BLaER1 treated with 17β-estradiol and CSF1 and Interleukin-3, amounts not matched to agents 10 nM and 100 nM (cell line): Measurements from ENCODE around the gene ZNF692.
"Not testable (repeated sequence)": the region's sequence is repeated elsewhere in the genome, so short reads cannot be mapped to it uniquely, and the experiment has no call there.

Source experiments
- H3K27ac ChIP-seq, 11 experiments: shearing (Covaris generic); formaldehyde crosslinking; 2 replicates each; pipeline ENCODE4 v1.8.1; 2022
- H3K27me3 ChIP-seq, 11 experiments: shearing (Covaris generic); formaldehyde crosslinking; 2 replicates each; pipeline ENCODE4 v1.8.1; 2022
- H3K36me3 ChIP-seq, 11 experiments: shearing (Covaris generic); formaldehyde crosslinking; 2 replicates each; pipeline ENCODE4 v1.8.1; 2022
- H3K4me1 ChIP-seq, 10 experiments: shearing (Covaris generic); formaldehyde crosslinking; 2 replicates each; pipeline ENCODE4 v1.8.1; 2022
- H3K4me2 ChIP-seq, 11 experiments: shearing (Covaris generic); formaldehyde crosslinking; 2 replicates each; pipeline ENCODE4 v1.8.1; 2022
- H3K4me3 ChIP-seq, 10 experiments: shearing (Covaris generic); formaldehyde crosslinking; 2 replicates each; pipeline ENCODE4 v1.8.1; 2022
- H3K9ac ChIP-seq, 11 experiments: shearing (Covaris generic); formaldehyde crosslinking; 2 replicates each; pipeline ENCODE4 v1.8.1; 2022
- H3K9me3 ChIP-seq, 11 experiments: shearing (Covaris generic); formaldehyde crosslinking; replicated peaks in 1 of 11; 2 replicates each; pipeline ENCODE4 v1.8.1; 2022
- H4K20me1 ChIP-seq, 11 experiments: shearing (Covaris generic); formaldehyde crosslinking; 2 replicates each; pipeline ENCODE4 v1.8.1; 2022
- Cebpa-rat ChIP-seq, 11 experiments: shearing (Covaris generic); IDR thresholded peaks; 2 replicates each; pipeline ENCODE4 v1.8.1; 2022

Gene ZNF692

DNA sequence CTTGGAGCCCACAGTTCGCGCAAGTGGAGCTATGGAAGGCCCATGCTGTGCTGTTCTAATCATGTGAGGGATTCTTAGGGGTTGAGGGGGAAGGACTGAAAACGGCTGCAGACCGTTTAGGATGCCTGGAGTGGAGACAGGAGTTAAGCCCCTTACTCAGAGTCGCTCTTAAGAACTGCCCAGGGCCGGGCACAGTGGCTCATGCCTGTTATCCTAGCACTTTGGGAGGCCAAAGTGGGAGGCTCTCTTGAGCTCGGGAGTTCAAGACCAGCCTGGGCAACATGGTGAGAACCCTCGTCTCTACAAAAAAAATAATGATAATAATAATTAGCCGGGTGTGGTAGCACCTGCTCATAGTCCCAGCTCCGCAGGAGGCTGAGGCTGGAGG, 19.7 kb downstream of the ZNF692 start:
- Histone ChIP-seq H3K27me3 (no peaks in the 10 kb centered on the region), H3K4me1 (peaks cover 60 to 67% (median 62%) of the 10 kb centered on the region in 10 experiments), H3K9me3 (no peaks in the 10 kb centered on the region), H3K4me2 (peak overlapping the region; percentile 89 to 98 (median 94)), H4K20me1 (peaks cover 12 to 48% (median 32%) of the 10 kb centered on the region in 11 experiments; a peak in 17 of 22 replicates), H3K4me3 (peak overlapping the region; percentile 74 to 98 (median 91)), H3K9ac (peak overlapping the region; percentile 88 to 99 (median 96)), H3K36me3 (peaks cover 0 to 23% (median 12%) of the 10 kb centered on the region in 11 experiments; a peak in 18 of 22 replicates), H3K27ac (peak overlapping the region; percentile 89 to 100 (median 96))
- no peak for TF ChIP-seq Cebpa-rat (IDR thresholded peaks at IDR 0.05)

DNA sequence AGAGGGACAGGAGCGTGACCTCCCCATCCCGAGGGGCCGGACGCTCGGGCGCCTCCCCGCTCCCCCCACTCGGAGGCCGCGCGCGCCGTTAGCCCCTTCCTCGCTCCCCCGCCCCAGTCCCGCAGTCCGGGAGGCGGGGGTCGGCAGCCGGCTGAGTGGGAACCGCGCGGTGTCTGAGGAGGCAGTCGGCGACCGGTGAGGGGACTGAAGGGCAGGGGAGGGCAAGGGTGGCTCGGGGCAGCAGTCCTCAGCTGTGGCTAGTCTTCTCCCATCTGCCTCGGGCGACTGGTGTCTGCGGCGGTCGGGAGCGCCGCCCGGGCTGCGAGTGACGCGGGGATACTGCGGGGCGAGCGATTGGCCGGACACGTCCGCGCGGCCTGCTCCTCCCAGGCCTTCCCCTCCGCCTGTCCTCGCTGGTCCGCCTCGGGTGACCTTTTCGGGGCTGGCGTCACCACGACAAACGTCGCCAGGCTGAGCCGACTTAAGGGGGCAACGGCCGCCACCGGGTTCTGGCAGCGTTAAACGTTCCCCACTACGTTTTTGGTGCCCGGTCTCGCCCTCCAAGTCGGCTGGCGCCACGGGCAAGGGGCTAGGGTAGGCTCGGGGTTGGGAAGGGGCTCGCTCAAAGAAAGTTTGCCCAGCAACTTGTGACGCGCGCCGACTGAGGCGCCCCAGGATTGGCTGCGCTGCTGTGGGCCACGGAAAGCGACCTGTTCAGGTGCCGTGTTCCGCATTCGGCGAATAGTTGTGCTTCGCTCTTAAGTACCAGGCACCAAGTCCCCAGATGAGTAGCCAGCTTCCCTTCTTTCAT, 20.3 kb downstream of the ZNF692 start:
- peak overlapping the region; percentile 89 to 100 (median 96) for H3K27ac ChIP-seq
- no peaks in the 10 kb centered on the region for H3K27me3 ChIP-seq
- no peak for TF ChIP-seq Cebpa-rat (IDR thresholded peaks at IDR 0.05)
- peaks cover 0 to 17% (median 9%) of the 10 kb centered on the region in 11 experiments; a peak in 8 of 22 replicates for H3K36me3 ChIP-seq
- no peaks in the 10 kb centered on the region for H3K9me3 ChIP-seq
- H3K4me2 ChIP-seq = peak overlapping the region; percentile 89 to 98 (median 94)
- peak overlapping the region; percentile 88 to 99 (median 96) for H3K9ac ChIP-seq
- peaks cover 12 to 44% (median 31%) of the 10 kb centered on the region in 11 experiments; a peak in 17 of 22 replicates for H4K20me1 ChIP-seq
- peak overlapping the region; percentile 74 to 98 (median 91) for H3K4me3 ChIP-seq
- H3K4me1 ChIP-seq = peaks cover 62 to 72% (median 67%) of the 10 kb centered on the region in 10 experiments

DNA sequence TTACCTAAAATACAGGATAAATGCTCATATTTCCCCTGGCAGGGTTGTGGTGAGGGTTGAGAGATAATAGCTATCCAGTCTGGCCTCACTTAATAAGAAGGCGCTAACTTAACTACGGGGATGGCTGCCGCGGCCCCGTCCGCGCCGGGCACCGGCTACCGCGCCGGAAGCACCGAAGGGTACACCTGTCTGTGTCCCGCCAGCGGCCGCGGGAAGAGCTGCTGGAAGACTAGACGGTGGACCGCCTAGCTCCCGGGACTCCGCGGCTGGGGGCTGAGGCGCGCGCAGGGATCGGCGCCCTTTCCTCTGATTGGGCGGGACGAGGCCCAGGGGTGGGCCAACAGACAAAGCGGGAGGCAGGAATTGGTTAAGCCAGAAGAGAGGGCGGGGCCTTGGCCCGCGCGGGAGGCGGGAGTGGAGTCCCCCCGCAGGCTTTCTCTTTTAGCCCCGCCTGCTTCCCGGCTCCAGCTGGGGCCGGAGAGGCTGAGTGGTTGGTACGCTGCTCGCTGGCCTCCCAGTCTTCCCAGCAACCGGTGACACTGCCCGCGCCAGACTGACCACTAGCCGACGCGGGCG, 21.0 kb downstream of the ZNF692 start, which contains the start of gene ZNF672:
Gene ZNF672, plus strand, starts transcription at position 444 of the 576 bp plus-strand sequence. CDS start 9,051 bp downstream, outside the sequence.
- H3K9ac ChIP-seq = peak within 1 kb of the TSS; percentile 88 to 99 (median 96)
- H3K4me1 ChIP-seq = peaks cover 59 to 67% (median 65%) of the 10 kb centered on the region in 10 experiments
- H3K4me3 ChIP-seq = peak within 1 kb of the TSS; percentile 74 to 98 (median 91)
- peaks cover 0 to 10% (median 4%) of the 10 kb centered on the region in 11 experiments; a peak in 7 of 22 replicates for H3K36me3 ChIP-seq
- H3K27me3 ChIP-seq = no peaks in the 10 kb centered on the region
- peak within 1 kb of the TSS; percentile 90 to 98 (median 94) for H3K4me2 ChIP-seq
- no peak for TF ChIP-seq Cebpa-rat (IDR thresholded peaks at IDR 0.05)
- peak within 1 kb of the TSS; percentile 89 to 100 (median 96) for H3K27ac ChIP-seq
- no peaks in the 10 kb centered on the region for H3K9me3 ChIP-seq
- H4K20me1 ChIP-seq = peaks cover 8 to 37% (median 24%) of the 10 kb centered on the region in 11 experiments; a peak in 17 of 22 replicates

DNA sequence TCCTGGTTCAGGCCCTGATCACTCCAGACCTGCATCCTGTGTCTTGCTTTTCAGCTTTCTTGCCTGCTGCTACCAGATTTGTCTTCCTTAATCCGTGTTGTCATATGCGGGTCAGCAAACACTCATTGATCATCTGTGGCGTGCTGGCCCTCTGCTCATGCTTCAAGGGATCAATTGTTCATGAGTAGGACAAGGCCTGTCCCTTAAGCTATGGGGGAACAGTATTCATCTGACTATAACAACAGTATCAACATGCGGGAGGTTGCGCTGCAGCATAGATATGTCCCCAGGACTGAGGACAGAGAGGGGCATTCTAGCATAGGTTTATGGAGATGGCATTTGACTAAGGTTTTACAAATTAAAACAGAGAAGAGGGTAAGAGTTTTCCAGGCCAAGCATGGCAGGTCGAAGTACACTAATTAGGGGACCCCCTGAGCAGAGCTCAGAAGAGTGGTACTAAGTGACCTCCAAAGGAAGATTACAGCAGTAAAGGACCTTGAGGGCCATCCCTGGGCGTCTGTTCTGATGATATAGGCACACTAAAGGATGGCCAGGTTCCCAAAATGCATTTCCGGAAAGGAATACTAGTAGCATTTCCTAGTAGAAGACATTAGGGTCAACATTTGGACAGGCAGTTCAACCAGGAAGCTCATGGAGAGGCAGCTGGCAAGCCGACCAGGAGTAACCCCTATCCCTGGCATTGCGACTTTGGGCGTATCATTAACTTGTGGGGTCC, 21.7 kb downstream of the ZNF692 start:
- Histone ChIP-seq H4K20me1 (peaks cover 1 to 31% (median 18%) of the 10 kb centered on the region in 11 experiments; a peak in 17 of 22 replicates), H3K9me3 (no peaks in the 10 kb centered on the region), H3K27ac (peak overlapping the region; percentile 75 to 100 (median 95))

DNA sequence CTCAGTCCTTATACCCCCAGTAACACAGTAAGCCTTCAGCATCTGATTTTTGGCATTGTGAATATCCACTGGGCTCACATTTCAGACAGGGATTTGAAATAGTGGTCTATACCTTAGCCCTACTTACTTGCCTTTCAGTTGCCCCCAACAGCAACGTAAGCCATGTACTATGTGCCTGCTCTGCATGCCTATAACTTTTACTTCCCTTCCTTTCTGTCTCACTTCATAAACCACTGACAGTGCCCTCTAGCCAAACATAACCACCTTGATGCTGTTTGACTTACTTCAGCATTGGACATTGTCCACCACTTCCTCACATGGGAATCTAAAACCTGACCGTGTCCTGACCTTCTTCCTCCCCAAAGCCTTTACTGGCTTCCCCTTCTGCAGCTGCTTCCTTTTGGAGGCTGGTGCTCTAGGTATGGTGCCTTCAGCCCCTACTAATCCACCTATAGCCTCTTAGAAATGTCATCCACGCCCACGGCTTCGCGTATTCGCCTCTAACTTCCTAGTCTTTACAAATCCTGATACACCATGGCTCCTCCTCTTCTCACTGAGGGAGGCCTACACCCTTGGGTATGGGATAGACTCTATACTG, 24.4 kb downstream of the ZNF692 start:
- Histone ChIP-seq H3K9me3 (peaks cover 0 to 8% (median 0%) of the 10 kb centered on the region in 11 experiments; a peak in 2 of 22 replicates), H3K4me2 (peak overlapping the region; percentile 24 to 70 (median 56))

More for the DNA sequence above, 21.7 kb downstream of the ZNF692 start:
- H3K4me1 ChIP-seq = peaks cover 52 to 61% (median 59%) of the 10 kb centered on the region in 10 experiments
- H3K4me3 ChIP-seq = peak overlapping the region; percentile 74 to 98 (median 91)
- H3K9ac ChIP-seq = peak overlapping the region; percentile 88 to 99 (median 96)
- TF ChIP-seq Cebpa-rat (IDR thresholded peaks at IDR 0.05) = no peak
- H3K27me3 ChIP-seq = no peaks in the 10 kb centered on the region
- peak overlapping the region; percentile 86 to 98 (median 94) for H3K4me2 ChIP-seq
- H3K36me3 ChIP-seq = peaks cover 0 to 4% (median 0%) of the 10 kb centered on the region in 11 experiments; a peak in 3 of 22 replicates

DNA sequence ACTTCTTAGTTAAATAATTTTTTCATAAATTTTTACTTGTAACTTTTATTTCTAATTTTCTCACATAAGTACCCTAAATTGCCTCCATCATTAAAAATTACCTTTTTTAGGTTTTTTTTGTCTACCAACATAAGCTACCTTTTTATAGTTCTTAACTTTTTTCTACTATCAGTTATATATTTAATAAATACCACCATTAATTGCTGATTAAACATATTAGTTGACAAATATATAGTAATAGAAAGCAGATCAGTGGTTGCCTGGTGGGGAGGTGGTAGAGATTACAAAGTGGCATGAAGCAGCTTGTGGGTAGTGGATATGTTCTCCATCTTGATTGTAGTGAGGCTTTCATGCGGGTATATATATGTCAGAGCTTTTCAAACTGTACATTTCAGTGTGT, 27.0 kb downstream of the ZNF692 start:
- H3K4me3 ChIP-seq = no peak overlapping the region
- H3K9ac ChIP-seq = no peak overlapping the region
- H3K27me3 ChIP-seq = no peaks in the 10 kb centered on the region
- peaks cover 20 to 47% (median 29%) of the 10 kb centered on the region in 10 experiments for H3K4me1 ChIP-seq
- no peak for TF ChIP-seq Cebpa-rat (IDR thresholded peaks at IDR 0.05)
- peaks cover 0 to 8% (median 0%) of the 10 kb centered on the region in 11 experiments; a peak in 2 of 22 replicates for H3K9me3 ChIP-seq
- no peak overlapping the region for H3K27ac ChIP-seq
- H3K36me3 ChIP-seq = no peaks in the 10 kb centered on the region
- H4K20me1 ChIP-seq = no peaks in the 10 kb centered on the region
- no peak overlapping the region for H3K4me2 ChIP-seq

More for the DNA sequence above, 24.4 kb downstream of the ZNF692 start:
- no peak overlapping the region for H3K9ac ChIP-seq
- no peak overlapping the region for H3K4me3 ChIP-seq
- peaks cover 25 to 33% (median 31%) of the 10 kb centered on the region in 10 experiments for H3K4me1 ChIP-seq
- H3K36me3 ChIP-seq = no peaks in the 10 kb centered on the region
- H3K27ac ChIP-seq = peak overlapping the region in 1 of 11 experiments; percentile 5; a peak in 3 of 22 replicates
- H4K20me1 ChIP-seq = peaks cover 0 to 3% (median 0%) of the 10 kb centered on the region in 11 experiments; a peak in 2 of 22 replicates
- TF ChIP-seq Cebpa-rat (IDR thresholded peaks at IDR 0.05) = no peak
- no peaks in the 10 kb centered on the region for H3K27me3 ChIP-seq

DNA sequence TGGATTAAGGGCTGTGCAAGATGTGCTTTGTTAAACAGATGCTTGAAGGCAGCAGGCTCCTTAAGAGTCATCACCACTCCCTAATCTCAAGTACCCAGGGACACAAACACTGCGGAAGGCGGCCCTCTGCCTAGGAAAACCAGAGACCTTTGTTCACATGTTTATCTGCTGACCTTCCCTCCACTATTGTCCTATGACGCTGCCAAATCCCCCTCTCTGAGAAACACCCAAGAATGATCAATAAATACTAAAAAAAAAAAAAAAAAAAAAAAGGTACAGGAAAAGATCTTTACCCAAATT, 28.2 kb downstream of the ZNF692 start:
- not testable (repeated sequence) for H3K36me3 ChIP-seq, H3K4me3 ChIP-seq, H3K9ac ChIP-seq, H3K27ac ChIP-seq, H4K20me1 ChIP-seq, H3K9me3 ChIP-seq, H3K4me2 ChIP-seq, H3K27me3 ChIP-seq
- peaks cover 22 to 49% (median 31%) of the 10 kb centered on the region in 10 experiments for H3K4me1 ChIP-seq

DNA sequence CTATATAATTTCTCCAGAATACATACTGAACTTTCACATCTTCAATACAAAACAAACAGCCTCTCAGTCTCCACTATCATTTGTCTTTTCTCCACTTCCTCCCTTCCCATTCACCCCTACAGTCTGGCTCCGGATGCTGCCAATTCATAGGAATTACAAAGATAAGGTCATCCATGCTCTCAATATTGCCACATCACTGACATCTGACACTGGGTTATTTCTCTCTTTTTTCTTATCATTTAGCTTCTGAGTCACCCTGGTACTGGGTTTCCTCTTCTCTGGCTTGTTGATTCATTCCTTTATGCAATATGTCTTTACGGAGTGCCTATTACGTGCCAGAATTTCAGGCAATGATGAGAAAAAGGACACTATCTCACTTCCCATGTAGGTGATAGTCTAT, 30.0 kb downstream of the ZNF692 start:
- no peaks in the 10 kb centered on the region for H3K27me3 ChIP-seq
- H4K20me1 ChIP-seq = peaks cover 0 to 15% (median 3%) of the 10 kb centered on the region in 11 experiments; a peak in 8 of 22 replicates
- H3K4me3 ChIP-seq = no peak overlapping the region
- peak in 3 of 11 experiments; percentile 48 to 60 (median 53); a peak in 5 of 22 replicates for TF ChIP-seq Cebpa-rat (IDR thresholded peaks at IDR 0.05)
- H3K36me3 ChIP-seq = peaks cover 9 to 12% (median 10%) of the 10 kb centered on the region in 11 experiments; a peak in 19 of 22 replicates
- H3K4me2 ChIP-seq = peak overlapping the region in 5 of 11 experiments; percentile 16 to 86 (median 52); a peak in 9 of 22 replicates
- H3K4me1 ChIP-seq = peaks cover 23 to 49% (median 30%) of the 10 kb centered on the region in 10 experiments
- peak overlapping the region in 5 of 11 experiments; percentile 31 to 100 (median 98); a peak in 11 of 22 replicates for H3K27ac ChIP-seq
- H3K9ac ChIP-seq = peak overlapping the region in 2 of 11 experiments; percentile 11 to 13; a peak in 3 of 22 replicates
- peaks cover 0 to 8% (median 0%) of the 10 kb centered on the region in 11 experiments; a peak in 2 of 22 replicates for H3K9me3 ChIP-seq
